HG02840 (cell line): ENCODE measurements around the gene TDRD6.
"Not testable (repeated sequence)": the region's sequence is repeated elsewhere in the genome, so short reads cannot be mapped to it uniquely, and the experiment has no call there.

Source experiments
- ATAC-seq: cut with Tn5 transposase; IDR thresholded peaks from one replicate; pipeline ENCODE4 v1.9.1; 2021; ENCODE audit warnings: mild to moderate bottlenecking, moderate library complexity, moderate number of reproducible peaks; ENCODE audit not compliant: unreplicated experiment, low FRiP score

The TDRD6 gene, protein sequence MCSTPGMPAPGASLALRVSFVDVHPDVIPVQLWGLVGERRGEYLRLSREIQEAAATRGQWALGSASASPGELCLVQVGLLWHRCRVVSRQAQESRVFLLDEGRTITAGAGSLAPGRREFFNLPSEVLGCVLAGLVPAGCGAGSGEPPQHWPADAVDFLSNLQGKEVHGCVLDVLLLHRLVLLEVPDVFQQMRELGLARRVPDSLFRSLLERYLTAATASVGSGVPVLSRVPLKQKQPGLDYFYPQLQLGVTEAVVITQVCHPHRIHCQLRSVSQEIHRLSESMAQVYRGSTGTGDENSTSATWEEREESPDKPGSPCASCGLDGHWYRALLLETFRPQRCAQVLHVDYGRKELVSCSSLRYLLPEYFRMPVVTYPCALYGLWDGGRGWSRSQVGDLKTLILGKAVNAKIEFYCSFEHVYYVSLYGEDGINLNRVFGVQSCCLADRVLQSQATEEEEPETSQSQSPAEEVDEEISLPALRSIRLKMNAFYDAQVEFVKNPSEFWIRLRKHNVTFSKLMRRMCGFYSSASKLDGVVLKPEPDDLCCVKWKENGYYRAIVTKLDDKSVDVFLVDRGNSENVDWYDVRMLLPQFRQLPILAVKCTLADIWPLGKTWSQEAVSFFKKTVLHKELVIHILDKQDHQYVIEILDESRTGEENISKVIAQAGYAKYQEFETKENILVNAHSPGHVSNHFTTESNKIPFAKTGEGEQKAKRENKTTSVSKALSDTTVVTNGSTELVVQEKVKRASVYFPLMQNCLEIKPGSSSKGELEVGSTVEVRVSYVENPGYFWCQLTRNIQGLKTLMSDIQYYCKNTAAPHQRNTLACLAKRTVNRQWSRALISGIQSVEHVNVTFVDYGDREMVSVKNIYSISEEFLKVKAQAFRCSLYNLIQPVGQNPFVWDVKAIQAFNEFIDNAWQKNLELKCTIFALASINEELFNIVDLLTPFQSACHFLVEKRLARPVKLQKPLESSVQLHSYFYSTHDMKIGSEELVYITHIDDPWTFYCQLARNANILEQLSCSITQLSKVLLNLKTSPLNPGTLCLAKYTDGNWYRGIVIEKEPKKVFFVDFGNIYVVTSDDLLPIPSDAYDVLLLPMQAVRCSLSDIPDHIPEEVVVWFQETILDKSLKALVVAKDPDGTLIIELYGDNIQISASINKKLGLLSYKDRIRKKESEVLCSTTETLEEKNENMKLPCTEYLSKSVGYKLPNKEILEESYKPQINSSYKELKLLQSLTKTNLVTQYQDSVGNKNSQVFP (N-terminal part only)

GRCh38 chr6:46687619-46688097, at the start of gene TDRD6:
TSS of gene TDRD6 (plus strand) at chr6:46687885. CDS start at chr6:46688129, 244 bp downstream.
- no peak for ATAC-seq

DNA sequence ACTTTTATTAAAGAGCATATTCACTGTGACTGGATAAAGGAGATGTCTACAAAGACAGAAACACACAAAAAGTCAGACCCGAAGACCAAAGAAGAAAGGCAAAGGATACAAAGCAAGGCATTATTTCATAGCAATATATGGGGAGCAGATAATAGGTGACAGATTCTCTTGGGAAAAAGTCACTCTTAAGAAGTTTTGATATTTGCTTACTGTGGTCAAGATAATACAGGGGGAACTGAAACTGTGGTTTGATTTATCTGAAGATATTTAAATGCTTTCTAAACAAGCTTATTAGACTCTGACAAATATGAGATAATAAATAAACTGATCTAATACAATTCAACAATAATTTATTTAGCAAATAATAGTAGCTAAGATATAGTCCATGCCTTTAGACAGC, 49.8 kb upstream of the TDRD6 start:
- ATAC-seq = no peak

DNA sequence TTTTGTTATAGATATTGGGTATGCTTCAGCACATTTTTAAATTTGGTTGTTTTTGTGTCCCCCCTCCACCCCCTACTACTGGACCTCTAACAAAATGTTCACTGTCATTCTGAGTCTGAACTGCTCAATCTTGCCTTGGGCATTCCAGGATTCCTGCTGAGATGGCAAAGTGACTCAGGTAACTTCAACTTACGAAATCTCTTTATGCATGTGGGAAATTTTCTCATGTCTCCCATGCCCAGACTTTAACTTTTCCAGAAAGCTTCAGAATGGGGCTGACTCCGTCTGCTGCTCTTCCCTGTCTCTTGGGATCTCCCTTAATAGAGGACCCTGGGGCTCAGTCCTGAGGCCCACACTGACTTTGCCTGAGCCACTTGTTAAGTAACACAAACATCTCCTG, 49.0 kb upstream of the TDRD6 start:
- no peak for ATAC-seq

- ATAC-seq = no peak
These were observed 44.5 kb upstream of the TDRD6 start for GRCh38 chr6:46642928-46643751.

GRCh38 chr6:46645265-46645664, 42.4 kb upstream of the TDRD6 start:
- ATAC-seq = no peak

GRCh38 chr6:46648108-46648507, 39.6 kb upstream of the TDRD6 start:
- ATAC-seq = not testable (repeated sequence)

DNA sequence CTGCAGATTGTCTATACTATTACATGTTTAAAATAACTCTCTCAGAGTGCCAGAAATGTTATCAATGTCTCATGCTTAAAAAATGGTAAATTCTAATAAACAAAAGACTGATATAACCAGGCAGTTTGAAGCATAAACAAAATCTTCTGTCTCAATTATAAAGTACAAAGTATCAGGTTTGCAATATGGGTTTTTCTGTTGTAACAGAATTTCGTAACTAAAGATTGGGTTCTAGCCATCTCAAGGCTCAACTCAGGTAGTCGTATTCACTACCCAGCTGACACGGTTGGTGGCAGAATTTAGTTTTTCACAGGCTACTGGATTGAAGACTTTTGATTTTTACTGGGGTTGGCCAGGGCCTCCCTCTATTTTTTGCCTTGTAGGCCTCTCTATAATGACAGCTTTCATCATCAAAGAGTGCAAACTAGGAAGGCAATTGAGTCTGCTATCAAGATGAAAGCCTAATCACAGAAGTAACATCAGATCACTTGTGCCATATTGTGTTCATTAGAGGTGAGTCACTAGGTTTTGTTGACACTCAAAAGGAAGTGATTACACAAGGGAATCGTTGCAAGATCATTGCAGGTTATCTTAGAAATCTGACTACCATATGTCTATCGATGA, 38.7 kb upstream of the TDRD6 start:
- no peak for ATAC-seq

GRCh38 chr6:46651006-46651405, 36.7 kb upstream of the TDRD6 start:
- ATAC-seq = no peak

GRCh38 chr6:46651816-46652215, 35.9 kb upstream of the TDRD6 start:
- no peak for ATAC-seq

- no peak for ATAC-seq
These were observed 35.5 kb upstream of the TDRD6 start for GRCh38 chr6:46652232-46652602.

GRCh38 chr6:46652603-46653438, 34.9 kb upstream of the TDRD6 start, which contains the start of the genes CYP39A1 and SLC25A27:
TSS of gene CYP39A1 (minus strand) at chr6:46652818. CDS start at chr6:46652582, 236 bp downstream.
TSS of gene SLC25A27 (plus strand) at chr6:46652975. CDS start at chr6:46653193, 218 bp downstream.
- peak; percentile 100 for ATAC-seq

GRCh38 chr6:46653439-46654195, 34.1 kb upstream of the TDRD6 start:
- no peak for ATAC-seq

- ATAC-seq = no peak
These were observed 31.9 kb upstream of the TDRD6 start for GRCh38 chr6:46655803-46656202.

DNA sequence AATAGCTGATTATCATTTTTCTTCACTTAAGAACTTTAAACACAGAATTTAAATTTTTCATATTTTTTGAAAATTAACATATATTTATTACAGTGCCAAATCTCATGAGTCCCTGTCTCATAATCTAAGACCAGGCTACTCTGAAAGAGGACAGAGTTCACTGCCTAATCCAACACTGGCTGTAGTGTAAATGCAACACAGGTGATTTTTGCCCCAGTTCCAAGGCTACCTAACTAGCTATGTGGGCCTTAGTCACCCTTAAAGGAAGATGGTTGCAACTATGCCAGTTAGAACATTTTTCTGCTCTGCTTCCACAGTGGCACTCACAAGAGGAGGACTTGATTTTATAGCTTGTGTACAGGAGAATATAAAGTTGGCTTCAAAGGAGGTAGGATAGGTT, 30.0 kb upstream of the TDRD6 start:
- no peak for ATAC-seq

DNA sequence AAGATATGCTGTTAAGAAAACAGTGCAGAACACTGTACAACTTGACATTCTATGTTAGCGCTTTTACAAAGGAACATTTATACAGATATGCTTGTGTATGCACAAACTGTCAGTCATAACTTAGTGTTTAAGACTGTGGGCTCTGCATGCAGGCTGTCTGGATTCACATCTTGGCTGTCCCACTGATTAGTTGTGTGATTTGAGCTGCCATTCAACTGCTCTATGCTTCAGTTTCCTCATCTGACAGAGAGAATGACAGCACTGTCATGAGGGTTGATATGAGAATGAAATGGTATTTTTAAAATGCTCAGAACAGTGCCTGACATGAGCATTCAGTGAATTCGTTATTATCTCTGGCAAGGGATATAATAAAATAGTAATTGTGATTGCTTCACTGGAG, 26.2 kb upstream of the TDRD6 start:
- ATAC-seq = no peak

GRCh38 chr6:46667377-46667776, 20.3 kb upstream of the TDRD6 start:
- no peak for ATAC-seq

- no peak for ATAC-seq
These were observed 13.3 kb upstream of the TDRD6 start for GRCh38 chr6:46674410-46674809.
